Measurements from ENCODE around the gene PDK4.
"Not testable (repeated sequence)": the region's sequence is repeated elsewhere in the genome, so short reads cannot be mapped to it uniquely, and the experiment has no call there.

The PDK4 gene

DNA sequence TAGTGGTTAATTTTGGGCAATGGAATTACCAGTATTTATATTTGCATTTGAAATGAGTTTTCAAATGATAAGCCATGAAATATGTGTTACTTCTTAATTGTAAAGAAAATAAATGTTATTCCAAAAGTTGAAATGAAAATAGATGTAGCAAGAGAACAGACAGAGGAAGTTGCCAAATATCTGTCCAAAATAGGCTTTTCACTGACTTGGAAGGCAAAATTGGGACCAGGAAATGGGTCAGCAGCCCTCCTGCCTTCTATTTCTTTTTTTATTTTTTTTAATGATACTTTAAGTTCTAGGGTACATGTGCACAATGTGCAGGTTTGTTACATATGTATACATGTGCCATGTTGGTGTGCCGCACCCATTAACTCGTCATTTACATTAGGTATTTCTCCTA is 8.1 kb upstream of the PDK4 start:
- not testable (repeated sequence) for DNase-seq

DNA sequence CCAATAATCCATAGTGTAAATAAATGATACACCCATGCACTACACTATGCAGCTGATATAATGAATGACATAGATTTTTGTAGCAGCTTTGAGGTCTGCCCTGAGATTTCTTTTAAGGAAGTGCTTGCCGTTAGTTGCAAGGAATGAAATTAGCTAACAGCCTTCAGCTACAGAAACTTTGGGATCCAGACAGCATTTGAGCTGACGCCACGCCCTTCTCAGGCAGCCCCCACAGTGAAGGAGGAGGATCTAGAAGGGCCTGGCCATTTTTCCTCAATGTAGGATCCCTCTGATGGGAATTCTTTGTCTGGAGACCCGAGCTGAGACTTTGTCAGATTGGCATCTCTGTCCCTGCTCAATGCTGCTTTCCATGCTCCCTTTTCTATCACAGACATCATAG is 6.1 kb upstream of the PDK4 start:
- DNase-seq: no peak

DNA sequence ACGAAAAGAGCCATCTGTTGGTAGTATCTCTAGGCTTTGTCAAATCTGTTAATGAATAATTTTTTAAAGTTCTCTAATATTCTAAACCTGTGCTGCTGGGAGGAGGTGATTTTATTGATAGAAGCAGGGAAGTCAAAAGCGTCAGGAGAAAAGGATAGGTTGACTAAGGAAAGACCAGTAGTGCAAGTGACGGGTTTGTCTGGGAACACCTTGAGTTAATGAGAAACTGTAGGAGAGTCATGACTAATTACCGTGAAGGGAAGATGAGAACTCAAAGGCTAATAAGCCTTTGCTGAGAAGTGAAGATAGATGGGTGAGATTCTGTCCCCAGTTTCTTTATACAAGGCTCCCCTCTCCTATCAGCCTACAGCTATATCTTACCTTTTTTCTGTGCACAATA is 5.0 kb upstream of the PDK4 start:
- no peak for DNase-seq

- DNase-seq: no peak
Observed at GRCh38 chr7:95599069-95599468, 2.8 kb upstream of the PDK4 start.

- no peak for DNase-seq
Observed at GRCh38 chr7:95598511-95598910, 2.2 kb upstream of the PDK4 start.

- no peak for DNase-seq
Observed at GRCh38 chr7:95595746-95596197, 544 bp downstream of the PDK4 start.

DNA sequence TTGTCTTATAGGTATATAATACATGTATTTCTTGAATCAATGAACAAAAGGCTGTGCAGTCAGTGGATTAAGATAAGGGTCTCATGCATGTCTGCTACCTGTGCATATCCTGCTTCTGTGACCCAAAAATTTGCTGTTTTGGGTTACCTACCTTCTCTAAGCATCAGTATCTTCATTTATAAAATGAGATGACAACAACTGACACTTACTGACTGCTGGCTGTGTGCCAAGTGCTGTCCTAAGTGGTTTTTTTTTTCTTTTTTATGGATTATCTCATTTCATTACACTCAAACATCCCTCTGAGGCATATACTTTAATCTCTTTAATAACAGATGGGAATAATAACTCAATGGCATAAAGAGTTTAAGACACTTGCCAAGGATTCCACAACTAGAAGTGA is 2.1 kb downstream of the PDK4 start:
- DNase-seq: no peak

DNA sequence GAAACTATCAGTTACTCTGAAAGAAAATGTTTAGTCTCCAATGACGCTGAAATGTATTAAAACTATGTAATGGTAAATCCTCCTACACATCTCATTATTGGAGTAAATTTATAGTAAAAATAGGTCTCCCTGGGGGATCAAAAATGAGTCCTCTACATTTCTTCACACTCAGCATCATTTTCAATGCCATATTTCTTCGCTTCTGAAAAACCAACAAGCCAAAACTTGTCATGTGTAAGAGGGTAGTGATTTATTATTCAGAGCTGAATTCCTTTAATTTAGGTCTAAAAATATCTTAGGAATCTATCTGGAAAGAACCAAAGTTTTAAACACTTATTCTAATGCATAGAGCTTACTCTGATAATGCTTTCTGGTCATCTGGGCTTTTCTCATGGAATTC is 3.0 kb downstream of the PDK4 start:
- no peak for DNase-seq

DNA sequence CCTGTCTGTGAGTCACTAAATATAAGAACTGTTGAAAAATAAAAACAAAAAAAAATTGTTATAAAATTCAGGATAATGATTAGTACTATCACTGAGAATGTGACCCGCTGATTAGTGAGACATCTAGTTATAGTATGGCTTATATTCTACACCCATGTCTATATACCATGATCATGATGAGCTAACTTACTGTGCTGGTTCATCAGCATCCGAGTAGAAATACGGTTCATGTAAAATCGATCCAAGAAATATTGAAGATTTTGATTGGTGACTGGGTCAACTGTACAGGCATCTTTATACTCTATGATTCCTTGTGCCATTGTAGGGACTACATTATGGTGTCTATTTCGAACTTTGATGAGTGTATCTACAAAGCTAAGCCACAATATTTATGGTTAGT is 3.7 kb downstream of the PDK4 start:
- no peak for DNase-seq

DNA sequence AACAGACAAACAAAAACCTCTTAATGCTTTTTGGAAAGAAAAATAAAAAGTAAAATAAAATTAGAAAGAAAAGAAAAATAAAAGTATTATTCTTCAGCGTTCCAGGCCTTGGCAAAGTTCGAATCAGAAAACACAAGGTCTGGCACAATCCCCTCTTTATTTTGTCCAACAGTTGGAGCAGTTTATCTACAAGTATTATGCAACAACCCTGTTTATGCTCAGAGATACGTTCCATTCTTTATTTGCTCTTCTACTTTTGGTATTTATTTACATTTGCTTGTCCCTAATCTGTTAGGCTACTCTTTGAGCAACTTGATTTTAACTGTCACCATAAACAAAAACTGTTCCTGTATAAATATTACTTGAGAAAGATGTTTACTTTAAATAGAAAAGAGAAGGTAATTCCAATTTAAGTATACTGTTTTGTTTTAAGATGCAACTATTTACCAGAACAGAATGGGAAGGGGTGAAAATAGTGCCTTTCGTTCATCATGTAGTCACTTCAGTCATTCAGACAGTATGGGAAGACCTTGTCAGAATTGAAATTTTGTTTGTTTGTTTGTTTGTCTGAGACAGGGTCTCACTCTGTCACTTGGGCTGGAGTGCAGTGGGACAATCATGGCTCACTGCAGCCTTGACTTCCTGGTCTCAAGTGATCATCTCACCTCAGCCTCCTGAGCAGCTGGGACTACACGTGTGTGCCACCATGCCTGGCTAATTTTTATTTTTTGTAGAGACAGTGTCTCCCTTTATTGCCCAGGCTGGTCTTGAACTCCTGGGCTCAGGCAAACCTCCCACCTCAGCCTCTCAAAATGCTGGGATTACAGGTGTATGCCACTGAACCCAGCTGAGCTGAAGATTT is 5.7 kb downstream of the PDK4 start:
- no peak for DNase-seq

- no peak for DNase-seq
Observed at GRCh38 chr7:95589766-95590165, 6.5 kb downstream of the PDK4 start.

DNA sequence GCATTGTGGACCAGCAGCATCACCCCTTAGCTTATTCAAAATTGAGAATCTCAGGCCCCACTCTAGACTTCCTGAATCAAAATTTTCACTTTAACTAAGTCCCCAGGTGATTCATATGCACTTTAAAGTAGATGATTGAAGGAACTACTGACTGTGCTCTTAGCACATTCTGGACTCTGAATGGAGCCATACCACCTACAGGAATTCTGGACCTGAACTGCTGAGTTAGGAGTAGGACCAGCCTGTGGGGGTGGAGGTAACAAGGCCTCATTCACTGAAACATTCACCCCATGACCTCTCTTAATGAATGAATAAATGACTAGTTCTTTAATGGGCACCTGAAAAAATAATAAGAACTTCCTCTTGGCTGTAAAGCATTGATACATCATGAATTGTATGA is 7.3 kb downstream of the PDK4 start:
- DNase-seq: no peak

DNA sequence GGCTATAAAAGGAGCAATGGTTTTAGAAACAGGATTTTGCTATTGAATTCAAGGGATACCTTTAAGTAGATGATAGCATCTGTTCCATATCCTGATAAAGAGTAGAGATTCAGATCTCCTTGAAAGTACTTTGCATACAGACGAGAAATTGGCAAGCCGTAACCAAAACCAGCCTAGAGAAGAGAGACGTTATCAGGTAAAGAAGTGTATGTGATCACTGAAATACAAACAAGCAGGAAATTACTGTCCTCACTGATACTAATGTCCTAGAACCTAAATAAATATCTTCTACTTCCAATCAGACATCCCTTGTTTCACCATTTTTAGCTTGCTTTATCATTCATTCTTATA is 9.4 kb downstream of the PDK4 start:
- no peak for DNase-seq

DNA sequence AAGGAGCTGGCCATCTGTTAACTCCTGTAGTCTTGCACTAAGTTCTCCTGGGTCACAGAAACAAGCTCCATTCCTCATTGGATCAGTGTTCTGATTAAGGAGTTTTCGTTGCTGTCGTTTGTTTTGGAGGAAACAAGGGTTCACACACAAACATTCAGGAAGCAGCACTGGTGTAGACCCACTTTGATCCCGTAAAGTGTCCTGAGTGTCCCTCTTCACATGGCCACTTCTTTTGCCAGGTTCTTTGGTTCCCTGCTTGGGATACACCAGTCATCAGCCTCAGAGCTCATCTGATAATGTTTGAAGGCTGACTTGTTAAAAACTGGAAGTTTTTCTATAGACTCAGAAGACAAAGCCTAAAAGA is 10.9 kb downstream of the PDK4 start:
- DNase-seq: no peak

DNA sequence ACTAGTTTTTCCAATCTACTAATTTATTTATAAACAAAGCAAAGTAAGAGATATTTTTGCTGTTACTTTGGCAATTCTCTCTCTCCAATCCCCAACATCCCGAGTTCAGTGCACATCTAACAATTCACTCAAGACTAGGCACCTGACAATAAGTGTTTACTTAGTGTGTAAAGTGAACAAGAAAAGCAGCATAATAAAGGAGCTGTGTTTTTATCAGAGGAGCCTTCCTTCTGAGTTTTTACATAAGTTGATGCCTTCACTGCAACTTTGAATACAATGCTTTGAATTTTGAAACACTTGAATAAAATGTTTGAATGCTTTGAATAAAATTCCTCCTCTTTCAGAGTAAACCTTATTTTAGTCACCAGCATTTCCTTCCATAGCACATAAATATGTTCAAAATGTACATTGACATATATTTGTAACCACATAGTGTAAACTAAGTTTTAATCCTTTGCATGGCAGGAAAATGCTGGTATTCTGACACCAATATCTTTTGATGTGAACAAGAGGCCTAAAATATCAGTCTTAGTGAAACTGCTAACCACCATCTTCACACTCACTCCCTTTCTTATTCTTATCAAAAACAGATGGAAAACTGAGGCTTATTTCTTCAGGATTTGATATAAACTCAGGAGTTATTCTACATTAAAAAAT is 11.4 kb downstream of the PDK4 start:
- no peak for DNase-seq

GRCh38 chr7:95583834-95584621 is 12.3 kb downstream of the PDK4 start:
- no peak for DNase-seq

DNA sequence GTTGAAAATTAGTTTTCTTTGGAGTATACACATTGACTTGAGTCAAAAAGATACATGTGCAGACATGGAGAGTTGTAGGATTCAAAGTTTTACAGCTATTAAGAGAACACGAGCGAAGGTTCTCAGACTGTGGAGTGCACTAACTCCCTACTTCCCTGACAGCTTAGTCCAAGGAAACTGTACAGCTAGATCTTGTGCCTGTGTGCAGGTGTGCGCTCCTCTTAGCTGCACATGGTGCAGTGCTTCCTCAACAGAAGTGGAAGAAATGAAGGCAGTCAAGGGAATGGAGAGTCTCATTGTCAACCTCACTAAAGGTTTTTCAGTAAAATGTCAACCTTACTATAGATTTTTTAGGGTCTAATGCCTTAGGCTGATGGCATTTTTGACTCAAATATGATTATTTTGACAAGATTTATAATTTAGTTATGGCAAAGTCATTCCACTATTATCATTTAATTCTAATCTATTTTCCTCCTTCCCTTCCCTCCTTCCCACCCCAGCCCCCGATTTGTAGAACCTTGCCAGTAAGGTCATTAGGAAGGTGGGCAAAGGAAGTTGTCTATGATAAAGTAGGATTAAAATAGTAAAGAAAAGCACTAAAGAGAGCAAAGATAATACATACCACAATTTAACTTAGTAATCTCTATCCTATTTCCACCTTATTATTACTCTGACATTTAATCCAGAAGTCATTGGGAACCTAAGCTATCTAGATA is 13.6 kb downstream of the PDK4 start:
- no peak for DNase-seq

DNA sequence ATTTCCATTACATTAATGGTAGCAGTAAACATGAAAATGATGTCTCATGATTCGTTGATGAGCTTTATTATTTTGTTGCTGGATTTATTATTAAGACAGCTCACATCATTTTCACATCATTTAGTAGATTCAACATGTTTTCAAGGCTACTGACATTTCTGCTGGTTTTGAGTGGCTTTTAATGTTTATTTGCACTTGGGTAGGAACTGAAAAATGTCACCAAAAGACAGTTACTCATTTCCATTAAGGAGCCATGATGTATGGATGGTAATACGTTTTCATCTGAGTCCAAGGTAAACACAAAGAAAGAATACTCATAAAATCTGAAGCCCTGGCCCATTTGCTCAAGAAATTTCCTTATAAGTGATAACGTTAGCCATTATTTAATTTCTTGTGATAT is 14.8 kb downstream of the PDK4 start:
- no peak for DNase-seq

- no peak for DNase-seq
Observed at GRCh38 chr7:95579318-95579717, 17.0 kb downstream of the PDK4 start.

GRCh38 chr7:95578299-95578855 is 17.9 kb downstream of the PDK4 start:
- DNase-seq: no peak

DNA sequence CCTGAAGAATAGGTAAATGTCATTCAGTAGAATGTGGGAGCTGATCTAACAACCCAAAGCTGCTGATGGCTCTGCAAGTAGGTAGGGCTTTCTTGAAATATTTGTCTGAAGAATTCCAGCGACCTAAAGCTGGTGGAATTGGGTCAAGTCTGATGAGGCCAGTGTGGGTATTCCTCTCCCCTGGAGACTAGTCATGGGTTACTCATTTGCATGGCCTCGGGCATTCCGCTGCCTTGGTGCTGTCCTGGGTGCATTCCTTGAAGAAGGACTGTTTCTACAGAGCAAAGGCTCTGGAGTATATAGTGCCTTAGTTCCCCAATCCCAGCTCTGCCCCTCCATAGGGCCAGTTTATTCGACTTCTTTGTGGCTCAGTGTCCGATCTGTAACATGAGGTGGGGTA is 19.2 kb downstream of the PDK4 start:
- no peak for DNase-seq

GRCh38 chr7:95569720-95570119 is 26.6 kb downstream of the PDK4 start:
- DNase-seq: no peak

GRCh38 chr7:95560674-95561073 is 35.6 kb downstream of the PDK4 start:
- DNase-seq: no peak

Data from NCI-H446 (cell line).